ENCODE data around the gene CPNE6. TPM values are rescaled to one million over a fixed set of nuclear protein-coding genes. Genes with fewer than 3 reads are reported as not detected.

Gene CPNE6
- total RNA-seq, 1 experiment from 2014 or later = not detected

GRCh38 chr14:24076302-24076601 lies 4.9 kb downstream of the CPNE6 start:
- intact Hi-C loops (cut with micrococcal nuclease) = no loop called here
- POLR2A ChIA-PET (ENCODE audit: unreplicated experiment) = interaction anchor here (0.6 kb wide), 1 partner anchor 32 kb away, joined by 3 read pairs; no protein-coding TSS in a partner anchor

GRCh38 chr14:24077086-24077485 lies 5.7 kb downstream of the CPNE6 start:
- H3K36me3 ChIP-seq (ENCODE audit: low read depth, low read length) = no peaks in the 10 kb centered on the region
- H3K4me3 ChIP-seq (ENCODE audit: low read length) = no peak overlapping the region
- no peak overlapping the region for H3K4me2 ChIP-seq (ENCODE audit: low read length)
- no peaks in the 10 kb centered on the region for H3K9me2 ChIP-seq (replicated peaks; ENCODE audit: low read length)
- no peak overlapping the region for H3K27ac ChIP-seq (ENCODE audit: low read length)
- no TSS peak for BruUV-seq (replicated peaks)
- no peak for ATAC-seq
- no peaks in the 10 kb centered on the region for H3F3A ChIP-seq (ENCODE audit: low read length, unreplicated experiment)
- no peaks in the 10 kb centered on the region for H3K9me3 ChIP-seq (ENCODE audit: low read length)
- intact Hi-C loops (cut with micrococcal nuclease) = no loop called here
- no peak overlapping the region for H3K9ac ChIP-seq (ENCODE audit: low read length)
- TF ChIP-seq CTCF (conservative IDR thresholded peaks at IDR 0.05; ENCODE audit: low read depth, low read length) (no peak), EZH2 (IDR thresholded peaks at IDR 0.05; ENCODE audit: low read length, unreplicated experiment) (no peak), EZH2phosphoT487 (IDR thresholded peaks at IDR 0.05; ENCODE audit: borderline replicate concordance, low read length) (no peak)
- peaks cover 12% of the 10 kb centered on the region for H3K4me1 ChIP-seq (ENCODE audit: insufficient read depth, low read length)
- no peak overlapping the region for H2AFZ ChIP-seq (ENCODE audit: low read length)
- H3K27me3 ChIP-seq (ENCODE audit: low read length) = no peaks in the 10 kb centered on the region
- POLR2A ChIA-PET (ENCODE audit: unreplicated experiment) = no interaction called here
- no peak for DNase-seq
- CTCF ChIA-PET = no interaction called here
- H3K79me2 ChIP-seq (ENCODE audit: low read length) = no peaks in the 10 kb centered on the region
- H4K20me1 ChIP-seq (ENCODE audit: low read length) = no peaks in the 10 kb centered on the region

More at GRCh38 chr14:24076302-24076601, 4.9 kb downstream of the CPNE6 start:
- BruUV-seq (replicated peaks) = no TSS peak
- H3K4me1 ChIP-seq (ENCODE audit: insufficient read depth, low read length) = peaks cover 8% of the 10 kb centered on the region
- H3K4me2 ChIP-seq (ENCODE audit: low read length) = no peak overlapping the region
- no peaks in the 10 kb centered on the region for H4K20me1 ChIP-seq (ENCODE audit: low read length)
- no peak overlapping the region for H3K27ac ChIP-seq (ENCODE audit: low read length)
- no peaks in the 10 kb centered on the region for H3K9me3 ChIP-seq (ENCODE audit: low read length)
- CTCF ChIA-PET = no interaction called here
- no peaks in the 10 kb centered on the region for H3K9me2 ChIP-seq (replicated peaks; ENCODE audit: low read length)
- no peak overlapping the region for H3K4me3 ChIP-seq (ENCODE audit: low read length)
- no peak overlapping the region for H3K9ac ChIP-seq (ENCODE audit: low read length)
- no peaks in the 10 kb centered on the region for H3K27me3 ChIP-seq (ENCODE audit: low read length)
- DNase-seq (no peak), ATAC-seq (no peak)
- no peaks in the 10 kb centered on the region for H3K79me2 ChIP-seq (ENCODE audit: low read length)
- H3F3A ChIP-seq (ENCODE audit: low read length, unreplicated experiment) = no peaks in the 10 kb centered on the region
- TF ChIP-seq EZH2 (IDR thresholded peaks at IDR 0.05; ENCODE audit: low read length, unreplicated experiment) (no peak), EZH2phosphoT487 (IDR thresholded peaks at IDR 0.05; ENCODE audit: borderline replicate concordance, low read length) (no peak), CTCF (conservative IDR thresholded peaks at IDR 0.05; ENCODE audit: low read depth, low read length) (no peak)
- no peak overlapping the region for H2AFZ ChIP-seq (ENCODE audit: low read length)
- no peaks in the 10 kb centered on the region for H3K36me3 ChIP-seq (ENCODE audit: low read depth, low read length)

- no peak overlapping the region for H3K9ac ChIP-seq (ENCODE audit: low read length)
- peaks cover 12% of the 10 kb centered on the region for H3K4me1 ChIP-seq (ENCODE audit: insufficient read depth, low read length)
- no peaks in the 10 kb centered on the region for H3K9me2 ChIP-seq (replicated peaks; ENCODE audit: low read length)
- no peak for TF ChIP-seq EZH2phosphoT487 (IDR thresholded peaks at IDR 0.05; ENCODE audit: borderline replicate concordance, low read length)
- TF ChIP-seq EZH2 (IDR thresholded peaks at IDR 0.05; ENCODE audit: low read length, unreplicated experiment) = no peak
- no peak for TF ChIP-seq CTCF (conservative IDR thresholded peaks at IDR 0.05; ENCODE audit: low read depth, low read length)
- no peaks in the 10 kb centered on the region for H3K27me3 ChIP-seq (ENCODE audit: low read length)
- intact Hi-C loops (cut with micrococcal nuclease) = no loop called here
- no peak overlapping the region for H2AFZ ChIP-seq (ENCODE audit: low read length)
- H3K79me2 ChIP-seq (ENCODE audit: low read length) = no peaks in the 10 kb centered on the region
- no peak overlapping the region for H3K27ac ChIP-seq (ENCODE audit: low read length)
- no peaks in the 10 kb centered on the region for H4K20me1 ChIP-seq (ENCODE audit: low read length)
- no peaks in the 10 kb centered on the region for H3K9me3 ChIP-seq (ENCODE audit: low read length)
- ChIA-PET POLR2A (ENCODE audit: unreplicated experiment) (no interaction called here), CTCF (no interaction called here)
- no peak overlapping the region for H3K4me2 ChIP-seq (ENCODE audit: low read length)
- no peaks in the 10 kb centered on the region for H3K36me3 ChIP-seq (ENCODE audit: low read depth, low read length)
- H3F3A ChIP-seq (ENCODE audit: low read length, unreplicated experiment) = no peaks in the 10 kb centered on the region
- ATAC-seq (no peak), DNase-seq (no peak)
- H3K4me3 ChIP-seq (ENCODE audit: low read length) = no peak overlapping the region
- no TSS peak for BruUV-seq (replicated peaks)
These were observed 6.8 kb downstream of the CPNE6 start for GRCh38 chr14:24078146-24078545.

Data from PC-3 (cell line).